Uterus (tissue), 4 donors: ENCODE results near the gene CAMTA1. TPM values are rescaled to one million over a fixed set of nuclear protein-coding genes. Genes with fewer than 3 reads are reported as not detected.
A peak's percentile ranks its signal among the peaks of the same experiment; 100 is the strongest.

Experiments
- DNase-seq, 2 donors: peaks; one replicate each; pipeline ENCODE4 v3.0.0-alpha.2; 2019 to 2020
- H3K27ac ChIP-seq, 2 donors: fragments of 200-600 bp; sonication (generic); 1 replicate in 1 of 2; 2 replicates in 1 of 2; pipeline ENCODE4 v1.5.1; 2016 to 2018
- H3K27me3 ChIP-seq, 2 donors: fragments of 200-600 bp; sonication (generic); one replicate each; pipeline ENCODE4 v1.5.1; 2018 to 2019; ENCODE audit warnings: control low read depth in 1 of 2
- H3K36me3 ChIP-seq, 2 donors: fragments of 200-600 bp; sonication (generic); one replicate each; pipeline ENCODE4 v1.5.1; 2019; ENCODE audit warnings: control low read depth in 1 of 2
- H3K4me1 ChIP-seq, 2 donors: fragments of 200-600 bp; sonication (generic); one replicate each; pipeline ENCODE4 v1.5.1; 2018 to 2019; ENCODE audit warnings: control low read depth in 1 of 2
- H3K4me3 ChIP-seq, 2 donors: fragments of 200-600 bp; sonication (generic); 1 replicate in 1 of 2; 2 replicates in 1 of 2; pipeline ENCODE4 v1.5.1; 2018 to 2019; ENCODE audit warnings: mild to moderate bottlenecking in 1 of 2
- H3K9me3 ChIP-seq, 2 donors: fragments of 200-600 bp; sonication (generic); one replicate each; pipeline ENCODE4 v1.5.1; 2019; ENCODE audit warnings: control low read depth in 1 of 2
- POLR2A ChIP-seq, 2 donors: fragments of 450-650 bp; IDR thresholded peaks; one replicate each; pipeline ENCODE4 v1.6.1; 2016; ENCODE audit warnings: antibody characterized with exemption in 2 of 2, mild to moderate bottlenecking in 1 of 2, moderate library complexity in 1 of 2
- intact Hi-C: fragments of 100-400 bp; cut with DNase I; formaldehyde crosslinking; loops from one replicate; pipeline ENCODE4 v1.15.1; 2023; ENCODE audit warnings: low total_unique reads
- total RNA-seq, 4 donors: library from RNA; depleted of rRNA in 3 of 4; stranded (reverse); fragments of >200 nt in 3 of 4; gene quantifications; one replicate each; pipeline versions ENCODE4 v1.1.0 to v1.2.4, GENCODE V29; 2014 to 2023
- TF ChIP-seq, protein P1 (sequence below), 4 experiments: fragments of 200-600 bp in 2 of 4; fragments of 450-650 bp in 2 of 4; sonication (generic) in 2 of 4; IDR thresholded peaks; one replicate each; pipeline ENCODE4 v1.5.1; 2016 to 2019; ENCODE audit warnings: antibody characterized with exemption in 4 of 4, mild to moderate bottlenecking in 2 of 4, moderate library complexity in 1 of 4
- donor health status: DM: yes; HTN: yes; CAD: no.

The CAMTA1 gene
- total RNA-seq, 4 donors from 2014 or later: 29.7 to 427 (median 64.8) TPM

DNA sequence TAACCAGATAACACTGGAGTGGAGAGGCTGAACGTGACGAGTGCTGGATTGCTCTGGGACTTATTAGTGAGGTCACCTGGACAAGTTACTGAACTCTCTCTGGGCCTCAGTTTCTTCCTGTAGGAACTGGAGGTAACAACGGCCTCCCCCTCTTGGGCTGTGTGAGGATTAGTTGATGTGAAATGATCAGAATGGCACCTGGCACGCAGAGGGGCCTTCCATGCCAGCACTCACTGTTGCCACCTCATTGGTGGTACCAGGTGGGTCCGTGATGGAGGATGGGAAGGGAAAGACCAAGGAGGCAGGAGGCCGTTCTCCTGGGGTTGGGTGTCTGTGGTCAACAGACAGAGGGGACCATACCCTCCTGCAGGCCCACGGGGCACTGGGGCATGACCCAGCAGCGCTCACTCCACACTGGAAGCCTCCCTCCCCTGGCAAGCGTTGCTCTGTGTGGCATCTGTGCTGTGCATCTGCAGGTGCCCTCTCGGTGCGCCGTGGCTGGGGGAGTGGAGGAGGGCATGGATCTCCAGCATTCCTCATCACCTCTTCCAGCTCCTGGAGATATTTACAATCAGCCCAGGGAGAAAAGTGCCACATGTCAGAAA, 636.3 kb downstream of the CAMTA1 start:
- Histone ChIP-seq H3K27ac (no peak overlapping the region), H3K36me3 (no peaks in the 10 kb centered on the region), H3K4me3 (no peak overlapping the region), H3K27me3 (no peaks in the 10 kb centered on the region), H3K4me1 (no peaks in the 10 kb centered on the region), H3K9me3 (peaks cover 0 to 2% of the 10 kb centered on the region in 2 donors)
- peak; percentile 1 to 3 for DNase-seq
- TF ChIP-seq POLR2A (IDR thresholded peaks at IDR 0.05): no peak
- TF ChIP-seq, protein P1, sequence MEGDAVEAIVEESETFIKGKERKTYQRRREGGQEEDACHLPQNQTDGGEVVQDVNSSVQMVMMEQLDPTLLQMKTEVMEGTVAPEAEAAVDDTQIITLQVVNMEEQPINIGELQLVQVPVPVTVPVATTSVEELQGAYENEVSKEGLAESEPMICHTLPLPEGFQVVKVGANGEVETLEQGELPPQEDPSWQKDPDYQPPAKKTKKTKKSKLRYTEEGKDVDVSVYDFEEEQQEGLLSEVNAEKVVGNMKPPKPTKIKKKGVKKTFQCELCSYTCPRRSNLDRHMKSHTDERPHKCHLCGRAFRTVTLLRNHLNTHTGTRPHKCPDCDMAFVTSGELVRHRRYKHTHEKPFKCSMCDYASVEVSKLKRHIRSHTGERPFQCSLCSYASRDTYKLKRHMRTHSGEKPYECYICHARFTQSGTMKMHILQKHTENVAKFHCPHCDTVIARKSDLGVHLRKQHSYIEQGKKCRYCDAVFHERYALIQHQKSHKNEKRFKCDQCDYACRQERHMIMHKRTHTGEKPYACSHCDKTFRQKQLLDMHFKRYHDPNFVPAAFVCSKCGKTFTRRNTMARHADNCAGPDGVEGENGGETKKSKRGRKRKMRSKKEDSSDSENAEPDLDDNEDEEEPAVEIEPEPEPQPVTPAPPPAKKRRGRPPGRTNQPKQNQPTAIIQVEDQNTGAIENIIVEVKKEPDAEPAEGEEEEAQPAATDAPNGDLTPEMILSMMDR (IDR thresholded peaks at IDR 0.05): no peak
- intact Hi-C loops: no loop called here

DNA sequence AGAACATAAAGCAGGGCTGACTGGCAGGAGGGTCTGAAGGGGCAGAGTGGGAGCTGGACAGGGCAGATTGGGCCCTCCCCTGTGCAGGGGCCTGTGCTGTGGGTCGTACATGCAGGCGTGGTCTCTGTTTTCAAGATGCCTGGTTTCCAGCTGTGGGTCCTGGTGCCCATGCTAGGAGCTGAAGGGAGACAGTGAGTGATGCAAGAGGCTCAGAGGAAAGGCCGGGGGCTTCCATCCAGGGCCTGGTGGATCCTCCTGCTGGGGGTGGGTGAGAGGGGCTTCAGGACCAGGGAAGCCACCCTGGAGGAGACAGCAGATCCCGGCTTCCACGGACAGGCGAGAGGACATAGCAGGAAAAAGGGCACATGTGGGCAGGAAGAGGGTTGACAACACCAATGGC, 636.8 kb downstream of the CAMTA1 start:
- Histone ChIP-seq H3K27me3 (no peaks in the 10 kb centered on the region), H3K36me3 (no peaks in the 10 kb centered on the region), H3K9me3 (peaks cover 0 to 2% of the 10 kb centered on the region in 2 donors), H3K4me1 (no peaks in the 10 kb centered on the region), H3K27ac (no peak overlapping the region), H3K4me3 (no peak overlapping the region)
- DNase-seq: peak; percentile 4
- intact Hi-C loops: no loop called here
- no peak for TF ChIP-seq POLR2A (IDR thresholded peaks at IDR 0.05)
- TF ChIP-seq, protein P1 (IDR thresholded peaks at IDR 0.05): no peak

DNA sequence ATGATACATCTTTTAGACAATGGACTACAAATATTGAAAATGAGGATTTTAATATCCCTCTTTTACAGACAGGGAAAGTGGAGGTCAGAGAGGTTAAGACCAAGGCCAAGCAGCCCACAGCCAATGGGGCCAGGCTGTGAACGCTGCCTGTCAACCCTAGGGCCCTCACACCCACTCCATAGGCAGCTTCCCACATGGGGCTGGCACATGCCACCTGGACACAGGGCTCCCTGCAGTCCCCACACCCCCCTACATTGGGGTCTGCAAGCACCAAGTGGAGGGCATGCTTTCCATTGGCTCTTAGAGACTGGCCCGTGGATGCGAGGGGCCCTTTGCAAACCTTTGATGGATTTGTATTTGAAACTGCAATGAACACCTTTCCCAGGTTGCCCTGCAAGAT, 637.3 kb downstream of the CAMTA1 start:
- no peak for TF ChIP-seq POLR2A (IDR thresholded peaks at IDR 0.05)
- TF ChIP-seq, protein P1 (IDR thresholded peaks at IDR 0.05): no peak
- H3K4me1 ChIP-seq: no peaks in the 10 kb centered on the region
- H3K36me3 ChIP-seq: no peaks in the 10 kb centered on the region
- H3K4me3 ChIP-seq: no peak overlapping the region
- intact Hi-C loops: no loop called here
- DNase-seq: peak in 1 of 2 donors; percentile 1
- H3K27ac ChIP-seq: no peak overlapping the region
- no peaks in the 10 kb centered on the region for H3K27me3 ChIP-seq
- H3K9me3 ChIP-seq: peaks cover 0 to 2% of the 10 kb centered on the region in 2 donors

DNA sequence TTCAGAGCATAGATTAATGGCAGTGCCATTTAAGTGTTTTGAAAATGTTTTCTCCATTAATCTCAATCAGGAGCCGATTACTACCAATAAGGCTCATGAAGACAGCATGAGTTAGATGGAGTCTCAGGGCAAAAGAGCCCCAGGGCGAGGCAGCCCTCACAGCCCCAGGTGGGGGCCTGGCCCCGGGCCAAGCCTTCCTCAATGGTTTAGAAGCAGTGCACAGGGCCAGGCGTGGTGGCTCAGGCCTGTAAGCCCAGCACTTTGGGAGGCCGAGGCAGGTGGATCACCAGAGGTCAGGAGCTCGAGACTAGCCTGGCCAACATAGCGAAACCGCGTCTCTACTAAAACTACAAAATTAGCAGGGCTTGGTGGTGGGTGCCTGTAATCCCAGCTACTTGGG, 637.7 kb downstream of the CAMTA1 start:
- Histone ChIP-seq H3K4me1 (no peaks in the 10 kb centered on the region), H3K4me3 (no peak overlapping the region), H3K27ac (no peak overlapping the region), H3K36me3 (no peaks in the 10 kb centered on the region), H3K9me3 (no peaks in the 10 kb centered on the region), H3K27me3 (no peaks in the 10 kb centered on the region)
- intact Hi-C loops: no loop called here
- no peak for TF ChIP-seq POLR2A (IDR thresholded peaks at IDR 0.05)
- TF ChIP-seq, protein P1 (IDR thresholded peaks at IDR 0.05): no peak
- DNase-seq: no peak

DNA sequence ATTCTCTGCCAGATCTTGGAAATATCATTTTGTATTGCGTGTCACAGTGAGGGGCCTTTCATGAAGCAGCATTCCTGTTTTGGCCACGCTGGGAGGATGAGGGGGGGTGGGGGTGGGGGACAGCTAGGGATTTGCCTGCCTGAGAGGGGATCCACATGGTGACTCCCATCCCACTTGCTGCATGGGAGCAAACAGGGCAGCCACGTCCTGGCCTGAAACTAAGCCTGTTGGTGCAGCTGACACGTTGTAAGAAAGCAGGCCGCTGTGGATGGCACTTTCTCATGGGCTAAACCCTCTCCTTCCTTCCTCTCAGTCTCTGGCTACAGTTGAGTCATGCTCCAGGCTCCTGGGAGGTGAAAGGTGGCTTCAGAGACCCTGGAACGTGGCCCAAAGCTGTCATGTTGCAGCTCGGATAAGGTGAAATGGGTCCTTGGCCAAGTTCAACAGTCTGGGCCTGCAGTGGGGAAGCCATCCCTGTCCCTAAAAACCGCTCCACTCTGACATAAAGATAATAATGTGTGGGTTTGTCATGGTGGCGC, 639.2 kb downstream of the CAMTA1 start:
- no peaks in the 10 kb centered on the region for H3K36me3 ChIP-seq
- intact Hi-C loops: no loop called here
- no peaks in the 10 kb centered on the region for H3K27me3 ChIP-seq
- no peak for TF ChIP-seq POLR2A (IDR thresholded peaks at IDR 0.05)
- TF ChIP-seq, protein P1 (IDR thresholded peaks at IDR 0.05): no peak
- no peak overlapping the region for H3K4me3 ChIP-seq
- H3K9me3 ChIP-seq: no peaks in the 10 kb centered on the region
- H3K27ac ChIP-seq: no peak overlapping the region
- H3K4me1 ChIP-seq: no peaks in the 10 kb centered on the region
- no peak for DNase-seq
